Gastrocnemius medialis (tissue), 4 donors: ENCODE data around the gene KIF1B. TPM values are rescaled to one million over a fixed set of nuclear protein-coding genes. Genes with fewer than 3 reads are reported as not detected.
A peak's percentile ranks its signal among the peaks of the same experiment; 100 is the strongest.

Experiments used
- ATAC-seq, 2 donors: fragments of 150-250 bp; one replicate each; pipeline ENCODE4 v1.9.1; 2016
- DNase-seq, 2 donors: peaks; one replicate each; pipeline ENCODE4 v3.0.0-alpha.2; 2019
- H3K27ac ChIP-seq, 4 donors: fragments of 200-600 bp; sonication (generic); 1 replicate in 1 of 4; 2 replicates in 3 of 4; pipeline ENCODE4 v1.5.1; 2016 to 2018; ENCODE audit warnings: mild to moderate bottlenecking in 2 of 4, moderate library complexity in 1 of 4
- H3K27me3 ChIP-seq, 3 donors: fragments of 200-600 bp; sonication (generic) in 2 of 3; 1 replicate in 1 of 3; 2 replicates in 2 of 3; pipeline versions ENCODE4 v1.5.1 to v1.6.0; 2016 to 2019; ENCODE audit warnings: mild to moderate bottlenecking in 1 of 3, moderate library complexity in 1 of 3
- H3K36me3 ChIP-seq, 2 donors: fragments of 200-600 bp; sonication (generic) in 1 of 2; one replicate each; pipeline ENCODE4 v1.5.1; 2017 to 2018
- H3K4me1 ChIP-seq, 2 donors: fragments of 200-600 bp; sonication (generic) in 1 of 2; one replicate each; pipeline ENCODE4 v1.5.1; 2016 to 2017; ENCODE audit warnings: mild to moderate bottlenecking in 2 of 2
- H3K4me3 ChIP-seq, 4 donors: fragments of 200-600 bp; sonication (generic) in 3 of 4; 1 replicate in 1 of 4; 2 replicates in 3 of 4; pipeline ENCODE4 v1.5.1; 2016 to 2019; ENCODE audit warnings: mild to moderate bottlenecking in 2 of 4
- H3K9me3 ChIP-seq, 3 donors: fragments of 200-600 bp; sonication (generic) in 2 of 3; 1 replicate in 1 of 3; 2 replicates in 2 of 3; pipeline ENCODE4 v1.5.1; 2016 to 2019
- POLR2A ChIP-seq, 2 donors: fragments of 450-650 bp; IDR thresholded peaks; one replicate each; pipeline ENCODE4 v1.6.1; 2017; ENCODE audit warnings: antibody characterized with exemption in 2 of 2, mild to moderate bottlenecking in 2 of 2, moderate library complexity in 2 of 2
- in situ Hi-C, 4 donors: fragments of 200-750 bp; cut with MboI; loops; one replicate each; pipeline versions ENCODE4 v1.15.0 to v1.8.0; 2017; ENCODE audit warnings: low sequenced_read_pairs in 4 of 4
- intact Hi-C: fragments of 100-400 bp; cut with DNase I; formaldehyde crosslinking; loops from one replicate; pipeline ENCODE4 v1.15.1; 2023; ENCODE audit warnings: low total_unique reads
- total RNA-seq, 4 donors: library from RNA; depleted of rRNA; stranded (reverse); fragments of >200 nt; gene quantifications; one replicate each; pipeline versions ENCODE4 v1.1.0 to v1.2.3, GENCODE V29; 2016
- TF ChIP-seq, protein P1 (sequence below), 5 experiments: fragments of 450-650 bp in 3 of 5; fragments of 200-600 bp in 2 of 5; sonication (generic) in 2 of 5; IDR thresholded peaks in 4 of 5; conservative IDR thresholded peaks in 1 of 5; 1 replicate in 4 of 5; 2 replicates in 1 of 5; pipeline ENCODE4 v1.5.1; 2016 to 2019; ENCODE audit warnings: antibody characterized with exemption in 5 of 5, mild to moderate bottlenecking in 3 of 5, moderate library complexity in 3 of 5

KIF1B gene, protein sequence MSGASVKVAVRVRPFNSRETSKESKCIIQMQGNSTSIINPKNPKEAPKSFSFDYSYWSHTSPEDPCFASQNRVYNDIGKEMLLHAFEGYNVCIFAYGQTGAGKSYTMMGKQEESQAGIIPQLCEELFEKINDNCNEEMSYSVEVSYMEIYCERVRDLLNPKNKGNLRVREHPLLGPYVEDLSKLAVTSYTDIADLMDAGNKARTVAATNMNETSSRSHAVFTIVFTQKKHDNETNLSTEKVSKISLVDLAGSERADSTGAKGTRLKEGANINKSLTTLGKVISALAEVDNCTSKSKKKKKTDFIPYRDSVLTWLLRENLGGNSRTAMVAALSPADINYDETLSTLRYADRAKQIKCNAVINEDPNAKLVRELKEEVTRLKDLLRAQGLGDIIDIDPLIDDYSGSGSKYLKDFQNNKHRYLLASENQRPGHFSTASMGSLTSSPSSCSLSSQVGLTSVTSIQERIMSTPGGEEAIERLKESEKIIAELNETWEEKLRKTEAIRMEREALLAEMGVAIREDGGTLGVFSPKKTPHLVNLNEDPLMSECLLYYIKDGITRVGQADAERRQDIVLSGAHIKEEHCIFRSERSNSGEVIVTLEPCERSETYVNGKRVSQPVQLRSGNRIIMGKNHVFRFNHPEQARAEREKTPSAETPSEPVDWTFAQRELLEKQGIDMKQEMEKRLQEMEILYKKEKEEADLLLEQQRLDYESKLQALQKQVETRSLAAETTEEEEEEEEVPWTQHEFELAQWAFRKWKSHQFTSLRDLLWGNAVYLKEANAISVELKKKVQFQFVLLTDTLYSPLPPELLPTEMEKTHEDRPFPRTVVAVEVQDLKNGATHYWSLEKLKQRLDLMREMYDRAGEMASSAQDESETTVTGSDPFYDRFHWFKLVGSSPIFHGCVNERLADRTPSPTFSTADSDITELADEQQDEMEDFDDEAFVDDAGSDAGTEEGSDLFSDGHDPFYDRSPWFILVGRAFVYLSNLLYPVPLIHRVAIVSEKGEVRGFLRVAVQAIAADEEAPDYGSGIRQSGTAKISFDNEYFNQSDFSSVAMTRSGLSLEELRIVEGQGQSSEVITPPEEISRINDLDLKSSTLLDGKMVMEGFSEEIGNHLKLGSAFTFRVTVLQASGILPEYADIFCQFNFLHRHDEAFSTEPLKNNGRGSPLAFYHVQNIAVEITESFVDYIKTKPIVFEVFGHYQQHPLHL (N-terminal part only)
- total RNA-seq, result 100 to 1,000 TPM; 203 to 445 (median 306) TPM

DNA sequence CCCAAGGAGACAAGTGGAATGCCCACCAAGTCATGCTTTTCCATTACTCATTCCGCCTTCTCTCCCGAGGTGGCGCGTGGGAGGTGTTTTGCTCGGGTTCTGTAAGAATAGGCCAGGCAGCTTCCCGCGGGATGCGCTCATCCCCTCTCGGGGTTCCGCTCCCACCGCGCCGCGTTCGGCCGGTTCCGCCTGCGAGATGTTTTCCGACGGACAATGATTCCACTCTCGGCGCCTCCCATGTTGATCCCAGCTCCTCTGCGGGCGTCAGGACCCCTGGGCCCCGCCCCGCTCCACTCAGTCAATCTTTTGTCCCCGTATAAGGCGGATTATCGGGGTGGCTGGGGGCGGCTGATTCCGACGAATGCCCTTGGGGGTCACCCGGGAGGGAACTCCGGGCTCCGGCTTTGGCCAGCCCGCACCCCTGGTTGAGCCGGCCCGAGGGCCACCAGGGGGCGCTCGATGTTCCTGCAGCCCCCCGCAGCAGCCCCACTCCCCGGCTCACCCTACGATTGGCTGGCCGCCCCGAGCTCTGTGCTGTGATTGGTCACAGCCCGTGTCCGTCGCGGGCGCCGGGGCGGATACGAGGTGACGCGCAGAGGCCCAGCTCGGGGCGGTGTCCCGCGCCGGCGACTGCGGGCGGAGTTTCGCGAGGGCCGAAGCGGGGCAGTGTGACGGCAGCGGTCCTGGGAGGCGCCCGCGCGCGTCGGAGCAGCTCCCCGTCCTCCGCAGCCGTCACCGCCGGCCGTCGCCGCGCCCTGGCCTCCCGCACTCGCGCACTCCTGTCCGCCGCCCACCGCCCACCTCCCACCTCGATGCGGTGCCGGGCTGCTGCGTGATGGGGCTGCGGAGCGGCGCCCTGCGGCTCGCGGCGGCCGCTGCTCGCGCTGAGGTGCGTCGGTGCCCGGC is at the start of gene KIF1B:
TSS of gene KIF1B (plus strand) at position 666 of the 906 bp plus-strand sequence. CDS start 21,759 bp downstream, outside the sequence.
- intact Hi-C loops (loop anchor here (1.0 to 10.0 kb wide), 4 partner anchors 41 to 955 kb away; partner anchors contain the start of gene CENPS), in situ Hi-C loops (loop anchor here (10.0 to 25.0 kb wide), 4 partner anchors 75 to 135 kb away; no protein-coding TSS in a partner anchor)
- Histone ChIP-seq H3K4me3 (peak within 1 kb of the TSS; percentile 83 to 89 (median 88)), H3K27ac (peak within 1 kb of the TSS; percentile 98 to 99 (median 99)), H3K9me3 (no peaks in the 10 kb centered on the region), H3K36me3 (no peaks in the 10 kb centered on the region), H3K4me1 (peaks cover 37 to 38% of the 10 kb centered on the region in 2 donors), H3K27me3 (no peaks in the 10 kb centered on the region)
- TF ChIP-seq, protein P1, sequence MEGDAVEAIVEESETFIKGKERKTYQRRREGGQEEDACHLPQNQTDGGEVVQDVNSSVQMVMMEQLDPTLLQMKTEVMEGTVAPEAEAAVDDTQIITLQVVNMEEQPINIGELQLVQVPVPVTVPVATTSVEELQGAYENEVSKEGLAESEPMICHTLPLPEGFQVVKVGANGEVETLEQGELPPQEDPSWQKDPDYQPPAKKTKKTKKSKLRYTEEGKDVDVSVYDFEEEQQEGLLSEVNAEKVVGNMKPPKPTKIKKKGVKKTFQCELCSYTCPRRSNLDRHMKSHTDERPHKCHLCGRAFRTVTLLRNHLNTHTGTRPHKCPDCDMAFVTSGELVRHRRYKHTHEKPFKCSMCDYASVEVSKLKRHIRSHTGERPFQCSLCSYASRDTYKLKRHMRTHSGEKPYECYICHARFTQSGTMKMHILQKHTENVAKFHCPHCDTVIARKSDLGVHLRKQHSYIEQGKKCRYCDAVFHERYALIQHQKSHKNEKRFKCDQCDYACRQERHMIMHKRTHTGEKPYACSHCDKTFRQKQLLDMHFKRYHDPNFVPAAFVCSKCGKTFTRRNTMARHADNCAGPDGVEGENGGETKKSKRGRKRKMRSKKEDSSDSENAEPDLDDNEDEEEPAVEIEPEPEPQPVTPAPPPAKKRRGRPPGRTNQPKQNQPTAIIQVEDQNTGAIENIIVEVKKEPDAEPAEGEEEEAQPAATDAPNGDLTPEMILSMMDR (IDR thresholded peaks at IDR 0.05 in 4 of 5, conservative IDR thresholded peaks at IDR 0.05 in 1 of 5), result peak; percentile 99 to 100 (median 100)
- TF ChIP-seq POLR2A (IDR thresholded peaks at IDR 0.05), result peak; percentile 100
- DNase-seq, result peak; percentile 98 to 99
- peak; percentile 55 to 56 for ATAC-seq

DNA sequence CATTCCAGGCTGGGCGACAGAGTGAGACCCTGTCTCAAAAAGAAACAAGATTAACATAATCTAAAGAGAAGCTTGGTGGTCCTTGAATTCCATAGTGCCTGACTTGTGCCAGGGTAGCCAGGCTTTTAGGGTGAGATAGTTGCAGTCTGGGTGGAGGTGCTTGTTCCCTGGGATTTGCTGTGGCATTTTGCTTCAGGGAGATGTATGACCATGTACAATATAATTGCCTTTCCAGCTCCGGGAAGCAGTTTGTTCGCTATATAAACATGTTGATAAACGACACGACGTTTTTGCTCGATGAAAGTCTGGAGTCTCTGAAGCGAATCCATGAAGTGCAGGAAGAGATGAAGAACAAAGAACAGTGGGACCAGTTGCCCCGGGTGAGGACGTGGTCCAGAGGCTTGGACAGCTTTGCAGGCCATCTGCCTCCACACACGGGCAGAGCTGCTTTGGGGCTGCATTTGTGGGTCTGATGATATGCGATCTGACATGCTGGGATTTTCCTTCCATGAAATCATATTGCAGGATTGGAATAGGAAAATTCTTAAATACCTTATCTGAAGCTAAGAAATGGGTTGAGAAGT is 49.4 kb upstream of the KIF1B start:
- in situ Hi-C loops (no loop called here), intact Hi-C loops (loop anchor here (5.0 kb wide), 1 partner anchor 801 kb away; no protein-coding TSS in a partner anchor)
- Histone ChIP-seq H3K27me3 (no peaks in the 10 kb centered on the region), H3K36me3 (peaks cover 3 to 35% of the 10 kb centered on the region in 2 donors), H3K4me1 (peaks cover 17 to 26% of the 10 kb centered on the region in 2 donors), H3K9me3 (no peaks in the 10 kb centered on the region), H3K4me3 (no peak overlapping the region), H3K27ac (peak overlapping the region; percentile 79 to 84 (median 83))
- ATAC-seq (peak; percentile 32 to 39), DNase-seq (no peak)
- no peak for TF ChIP-seq POLR2A (IDR thresholded peaks at IDR 0.05)
- TF ChIP-seq, protein P1 (IDR thresholded peaks at IDR 0.05 in 4 of 5, conservative IDR thresholded peaks at IDR 0.05 in 1 of 5), result no peak

DNA sequence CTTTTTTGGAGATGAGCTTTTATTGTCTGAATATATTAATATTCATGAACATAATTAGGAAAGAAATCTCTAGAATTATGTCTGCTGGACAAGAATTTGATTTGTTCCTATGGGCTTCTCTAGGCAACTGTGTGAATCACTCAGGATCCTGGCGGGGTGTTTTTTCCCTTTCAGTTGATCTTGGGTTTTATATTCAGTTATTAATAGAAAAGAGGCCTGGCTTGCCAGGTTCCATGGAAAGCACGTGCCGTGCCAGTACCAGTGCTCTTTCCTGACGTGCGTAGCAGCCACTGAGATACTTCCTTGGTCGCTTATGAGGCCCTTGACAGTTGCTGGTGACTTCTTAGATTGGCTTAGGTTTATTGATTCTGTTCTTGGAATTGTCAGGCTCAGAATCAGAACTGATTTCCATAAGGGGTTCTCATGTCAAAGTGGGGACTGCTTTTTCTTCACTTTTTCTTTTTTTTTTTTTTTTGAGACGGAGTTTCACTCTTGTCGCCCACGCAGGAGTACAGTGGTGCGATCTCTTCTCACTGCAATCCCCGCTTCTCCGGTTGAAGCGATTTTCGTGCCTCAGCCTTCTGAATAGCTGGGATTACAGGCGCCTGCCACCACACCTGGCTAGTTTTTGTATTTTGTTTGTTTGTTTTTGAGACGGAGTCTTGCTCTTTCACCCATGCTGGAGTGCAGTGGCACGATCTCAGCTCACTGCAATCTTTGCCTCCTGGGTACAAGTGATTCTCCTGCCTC is 48.7 kb upstream of the KIF1B start:
- ATAC-seq (peak; percentile 97 to 99), DNase-seq (peak; percentile 76 to 88)
- Histone ChIP-seq H3K4me3 (no peak overlapping the region), H3K27me3 (no peaks in the 10 kb centered on the region), H3K9me3 (no peaks in the 10 kb centered on the region), H3K36me3 (peaks cover 3 to 42% of the 10 kb centered on the region in 2 donors), H3K4me1 (peaks cover 17 to 26% of the 10 kb centered on the region in 2 donors), H3K27ac (peak overlapping the region; percentile 79 to 84 (median 83))
- TF ChIP-seq, protein P1 (IDR thresholded peaks at IDR 0.05 in 4 of 5, conservative IDR thresholded peaks at IDR 0.05 in 1 of 5), result no peak
- TF ChIP-seq POLR2A (IDR thresholded peaks at IDR 0.05), result peak in 1 of 2 donors; percentile 28
- intact Hi-C loops, result loop anchor here (5.0 kb wide), 1 partner anchor 801 kb away; no protein-coding TSS in a partner anchor
- in situ Hi-C loops, result no loop called here
